ENCODE results near the gene FIGN. TPM values are rescaled to one million over a fixed set of nuclear protein-coding genes. Genes with fewer than 3 reads are reported as not detected.

Gene FIGN
- total RNA-seq, 1 experiment from 2014 or later, result not detected

DNA sequence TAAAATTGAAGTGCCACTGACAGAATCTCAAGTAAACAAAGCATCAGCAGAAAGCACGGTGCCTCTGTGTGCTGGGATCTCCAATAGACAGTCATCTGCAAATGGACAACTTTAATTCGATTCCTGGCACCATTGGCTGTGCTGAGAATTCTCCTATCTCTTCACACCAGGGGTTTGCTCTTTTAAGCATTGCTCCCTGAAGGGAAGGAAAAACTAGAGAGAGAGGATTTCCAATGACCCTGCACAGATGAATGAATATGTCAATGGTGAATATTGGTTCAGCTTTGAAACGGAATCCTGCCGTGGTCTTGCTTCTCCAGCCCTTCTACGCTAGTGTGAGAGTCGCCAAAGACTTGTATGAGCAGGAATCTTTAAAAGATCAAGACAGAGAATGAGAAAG lies 97.9 kb downstream of the FIGN start:
- H3K4me3 Mint-ChIP-seq (ENCODE audit: unreplicated experiment), result no peak overlapping the region
- BruUV-seq (replicated peaks), result no TSS peak
- H3K4me3 ChIP-seq (ENCODE audit: low read depth, low read length), result no peak overlapping the region
- H3K4me1 ChIP-seq, result no peaks in the 10 kb centered on the region
- DNase-seq, result no peak
- TF ChIP-seq, protein P1, sequence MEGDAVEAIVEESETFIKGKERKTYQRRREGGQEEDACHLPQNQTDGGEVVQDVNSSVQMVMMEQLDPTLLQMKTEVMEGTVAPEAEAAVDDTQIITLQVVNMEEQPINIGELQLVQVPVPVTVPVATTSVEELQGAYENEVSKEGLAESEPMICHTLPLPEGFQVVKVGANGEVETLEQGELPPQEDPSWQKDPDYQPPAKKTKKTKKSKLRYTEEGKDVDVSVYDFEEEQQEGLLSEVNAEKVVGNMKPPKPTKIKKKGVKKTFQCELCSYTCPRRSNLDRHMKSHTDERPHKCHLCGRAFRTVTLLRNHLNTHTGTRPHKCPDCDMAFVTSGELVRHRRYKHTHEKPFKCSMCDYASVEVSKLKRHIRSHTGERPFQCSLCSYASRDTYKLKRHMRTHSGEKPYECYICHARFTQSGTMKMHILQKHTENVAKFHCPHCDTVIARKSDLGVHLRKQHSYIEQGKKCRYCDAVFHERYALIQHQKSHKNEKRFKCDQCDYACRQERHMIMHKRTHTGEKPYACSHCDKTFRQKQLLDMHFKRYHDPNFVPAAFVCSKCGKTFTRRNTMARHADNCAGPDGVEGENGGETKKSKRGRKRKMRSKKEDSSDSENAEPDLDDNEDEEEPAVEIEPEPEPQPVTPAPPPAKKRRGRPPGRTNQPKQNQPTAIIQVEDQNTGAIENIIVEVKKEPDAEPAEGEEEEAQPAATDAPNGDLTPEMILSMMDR (IDR thresholded peaks at IDR 0.05; ENCODE audit: insufficient read depth in 1 of 2, low read depth in 1 of 2, low read length in 1 of 2, severe bottlenecking in 1 of 2, unreplicated experiment in 1 of 2), result no peak
- intact Hi-C loops (cut with micrococcal nuclease; ENCODE audit: unreplicated experiment), result no loop called here
- H3K36me3 Mint-ChIP-seq (ENCODE audit: insufficient read depth, unreplicated experiment), result no peaks in the 10 kb centered on the region
- ChIA-PET CTCF (no interaction called here), POLR2A (no interaction called here)
- no peaks in the 10 kb centered on the region for H3K9me3 ChIP-seq
- H3K27me3 Mint-ChIP-seq (ENCODE audit: insufficient read depth, unreplicated experiment), result no peaks in the 10 kb centered on the region
- H3K4me1 Mint-ChIP-seq (ENCODE audit: low read depth, unreplicated experiment), result no peaks in the 10 kb centered on the region
- H3K27me3 ChIP-seq (replicated peaks; ENCODE audit: control insufficient read depth, insufficient read depth, low read length), result no peaks in the 10 kb centered on the region
- no peaks in the 10 kb centered on the region for H3K36me3 ChIP-seq (ENCODE audit: control insufficient read depth, insufficient read depth, low read length)
- H3K9me3 Mint-ChIP-seq (ENCODE audit: unreplicated experiment), result no peaks in the 10 kb centered on the region
- H3K27ac Mint-ChIP-seq (ENCODE audit: unreplicated experiment), result no peak overlapping the region

DNA sequence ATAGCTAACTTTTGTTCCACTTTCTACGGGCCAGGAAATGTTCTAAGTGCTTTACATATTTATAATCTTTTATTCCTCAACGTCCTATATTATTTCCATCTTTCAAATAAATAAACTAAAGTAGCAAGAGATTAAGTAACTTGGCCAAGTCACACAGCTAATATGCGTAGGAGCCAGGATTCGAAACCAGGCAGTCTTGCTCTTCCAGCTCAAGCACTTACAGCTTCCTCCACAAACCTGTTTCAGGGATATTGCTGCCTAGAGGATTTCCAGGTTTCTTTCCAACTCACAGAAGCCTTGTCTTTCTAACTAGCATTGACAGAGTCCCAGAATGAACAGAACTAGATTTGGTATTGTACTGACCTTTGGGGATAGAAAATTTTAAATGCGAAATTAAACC lies 102.5 kb downstream of the FIGN start:
- no peaks in the 10 kb centered on the region for H3K36me3 Mint-ChIP-seq (ENCODE audit: insufficient read depth, unreplicated experiment)
- H3K4me3 ChIP-seq (ENCODE audit: low read depth, low read length), result no peak overlapping the region
- H3K4me3 Mint-ChIP-seq (ENCODE audit: unreplicated experiment), result no peak overlapping the region
- no peak for DNase-seq
- H3K9me3 ChIP-seq, result no peaks in the 10 kb centered on the region
- H3K27ac Mint-ChIP-seq (ENCODE audit: unreplicated experiment), result no peak overlapping the region
- H3K9me3 Mint-ChIP-seq (ENCODE audit: unreplicated experiment), result no peaks in the 10 kb centered on the region
- TF ChIP-seq, protein P1 (IDR thresholded peaks at IDR 0.05; ENCODE audit: insufficient read depth in 1 of 2, low read depth in 1 of 2, low read length in 1 of 2, severe bottlenecking in 1 of 2, unreplicated experiment in 1 of 2), result no peak
- intact Hi-C loops (cut with micrococcal nuclease; ENCODE audit: unreplicated experiment), result no loop called here
- H3K27me3 ChIP-seq (replicated peaks; ENCODE audit: control insufficient read depth, insufficient read depth, low read length), result no peaks in the 10 kb centered on the region
- H3K4me1 Mint-ChIP-seq (ENCODE audit: low read depth, unreplicated experiment), result no peaks in the 10 kb centered on the region
- H3K4me1 ChIP-seq, result 0 out of 2 replicates have a peak, but pooled peaks cover 4% of the 10 kb centered on the region
- BruUV-seq (replicated peaks), result no TSS peak
- H3K36me3 ChIP-seq (ENCODE audit: control insufficient read depth, insufficient read depth, low read length), result no peaks in the 10 kb centered on the region
- ChIA-PET POLR2A (no interaction called here), CTCF (no interaction called here)
- H3K27me3 Mint-ChIP-seq (ENCODE audit: insufficient read depth, unreplicated experiment), result no peaks in the 10 kb centered on the region

DNA sequence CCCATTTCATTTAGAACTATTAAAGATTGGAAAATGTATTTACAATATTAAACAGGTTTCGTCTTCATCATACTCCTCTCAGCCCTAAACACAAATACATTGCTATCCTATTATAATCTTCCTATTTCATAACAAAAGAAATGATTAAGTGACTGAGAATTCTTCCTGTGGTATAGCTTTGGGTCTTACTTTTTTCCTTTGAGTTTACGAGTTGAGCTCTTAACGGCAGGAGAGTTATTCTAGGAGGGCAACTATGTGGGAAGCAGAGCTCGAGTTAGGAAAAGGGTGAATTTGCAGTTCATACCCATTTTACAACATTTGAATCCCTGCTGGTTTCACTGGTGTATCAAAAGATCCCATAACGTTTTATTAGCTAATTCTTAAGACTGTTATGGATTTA lies 105.0 kb downstream of the FIGN start:
- no peak for DNase-seq
- H3K4me3 ChIP-seq (ENCODE audit: low read depth, low read length), result no peak overlapping the region
- no peaks in the 10 kb centered on the region for H3K27me3 ChIP-seq (replicated peaks; ENCODE audit: control insufficient read depth, insufficient read depth, low read length)
- intact Hi-C loops (cut with micrococcal nuclease; ENCODE audit: unreplicated experiment), result no loop called here
- H3K4me1 Mint-ChIP-seq (ENCODE audit: low read depth, unreplicated experiment), result no peaks in the 10 kb centered on the region
- H3K36me3 Mint-ChIP-seq (ENCODE audit: insufficient read depth, unreplicated experiment), result no peaks in the 10 kb centered on the region
- no peaks in the 10 kb centered on the region for H3K27me3 Mint-ChIP-seq (ENCODE audit: insufficient read depth, unreplicated experiment)
- H3K4me1 ChIP-seq, result peaks cover 19% of the 10 kb centered on the region
- ChIA-PET CTCF (no interaction called here), POLR2A (no interaction called here)
- no peaks in the 10 kb centered on the region for H3K9me3 Mint-ChIP-seq (ENCODE audit: unreplicated experiment)
- no peak overlapping the region for H3K27ac Mint-ChIP-seq (ENCODE audit: unreplicated experiment)
- TF ChIP-seq, protein P1 (IDR thresholded peaks at IDR 0.05; ENCODE audit: insufficient read depth in 1 of 2, low read depth in 1 of 2, low read length in 1 of 2, severe bottlenecking in 1 of 2, unreplicated experiment in 1 of 2), result no peak
- no TSS peak for BruUV-seq (replicated peaks)
- H3K36me3 ChIP-seq (ENCODE audit: control insufficient read depth, insufficient read depth, low read length), result no peaks in the 10 kb centered on the region
- no peaks in the 10 kb centered on the region for H3K9me3 ChIP-seq
- H3K4me3 Mint-ChIP-seq (ENCODE audit: unreplicated experiment), result no peak overlapping the region
